Measurements from ENCODE around the gene IFIT1. TPM values are rescaled to one million over a fixed set of nuclear protein-coding genes. Genes with fewer than 3 reads are reported as not detected.
"Not testable (repeated sequence)": the region's sequence is repeated elsewhere in the genome, so short reads cannot be mapped to it uniquely, and the experiment has no call there.

IFIT1 gene
- total RNA-seq, 1 experiment from 2014 or later = 13.7 TPM

GRCh38 chr10:89398003-89398749, 5.8 kb downstream of the IFIT1 start:
- no peak for DNase-seq (ENCODE audit: low read depth)

GRCh38 chr10:89399956-89400355, 7.5 kb downstream of the IFIT1 start:
- DNase-seq (ENCODE audit: low read depth) = no peak

GRCh38 chr10:89403043-89403442, 10.6 kb downstream of the IFIT1 start:
- no peak for DNase-seq (ENCODE audit: low read depth)

- peak; percentile 16 for DNase-seq (ENCODE audit: low read depth)
These were observed 12.0 kb downstream of the IFIT1 start for GRCh38 chr10:89404104-89405047.

- DNase-seq (ENCODE audit: low read depth) = not testable (repeated sequence)
These were observed 13.8 kb downstream of the IFIT1 start for GRCh38 chr10:89406178-89406577.

- not testable (repeated sequence) for DNase-seq (ENCODE audit: low read depth)
These were observed 15.4 kb downstream of the IFIT1 start for GRCh38 chr10:89407792-89408191.

- DNase-seq (ENCODE audit: low read depth) = not testable (repeated sequence)
These were observed 16.9 kb downstream of the IFIT1 start for GRCh38 chr10:89409282-89409681.

- DNase-seq (ENCODE audit: low read depth) = not testable (repeated sequence)
These were observed 18.1 kb downstream of the IFIT1 start for GRCh38 chr10:89410551-89410950.

- not testable (repeated sequence) for DNase-seq (ENCODE audit: low read depth)
These were observed 18.7 kb downstream of the IFIT1 start for GRCh38 chr10:89411135-89411534.

- not testable (repeated sequence) for DNase-seq (ENCODE audit: low read depth)
These were observed 19.9 kb downstream of the IFIT1 start for GRCh38 chr10:89412276-89412675.

GRCh38 chr10:89413398-89413912, 21.0 kb downstream of the IFIT1 start:
- no peak for DNase-seq (ENCODE audit: low read depth)

GRCh38 chr10:89414146-89414878, 21.9 kb downstream of the IFIT1 start, which contains the start of gene IFIT5:
Gene IFIT5, plus strand, starts transcription at chr10:89414568. Its CDS starts 231 bp downstream, at chr10:89414799.
- peak; percentile 76 for DNase-seq (ENCODE audit: low read depth)

- peak; percentile 34 for DNase-seq (ENCODE audit: low read depth)
These were observed 22.7 kb downstream of the IFIT1 start for GRCh38 chr10:89414879-89415821.

- no peak for DNase-seq (ENCODE audit: low read depth)
These were observed 24.0 kb downstream of the IFIT1 start for GRCh38 chr10:89416465-89416864.

- no peak for DNase-seq (ENCODE audit: low read depth)
These were observed 27.1 kb downstream of the IFIT1 start for GRCh38 chr10:89419548-89419947.

GRCh38 chr10:89421018-89421476, 28.6 kb downstream of the IFIT1 start:
- no peak for DNase-seq (ENCODE audit: low read depth)

- DNase-seq (ENCODE audit: low read depth) = no peak
These were observed 32.6 kb downstream of the IFIT1 start for GRCh38 chr10:89425000-89425399.

GRCh38 chr10:89426230-89426868, 33.9 kb downstream of the IFIT1 start:
- DNase-seq (ENCODE audit: low read depth) = peak; percentile 38

- peak; percentile 34 for DNase-seq (ENCODE audit: low read depth)
These were observed 35.2 kb downstream of the IFIT1 start for GRCh38 chr10:89427629-89428028.

- no peak for DNase-seq (ENCODE audit: low read depth)
These were observed 36.5 kb downstream of the IFIT1 start for GRCh38 chr10:89428877-89429276.

Data from Daoy (cell line).